HG02885 (cell line): ENCODE measurements around the gene GIT2.
"Not testable (repeated sequence)": the region's sequence is repeated elsewhere in the genome, so short reads cannot be mapped to it uniquely, and the experiment has no call there.

ENCODE experiments used
- ATAC-seq: cut with Tn5 transposase; IDR thresholded peaks from one replicate; pipeline ENCODE4 v1.9.1; 2021; ENCODE audit warnings: mild to moderate bottlenecking; ENCODE audit not compliant: unreplicated experiment, poor library complexity

Gene GIT2

GRCh38 chr12:109926016-109926415 lies 70.2 kb downstream of the GIT2 start:
- ATAC-seq = no peak

DNA sequence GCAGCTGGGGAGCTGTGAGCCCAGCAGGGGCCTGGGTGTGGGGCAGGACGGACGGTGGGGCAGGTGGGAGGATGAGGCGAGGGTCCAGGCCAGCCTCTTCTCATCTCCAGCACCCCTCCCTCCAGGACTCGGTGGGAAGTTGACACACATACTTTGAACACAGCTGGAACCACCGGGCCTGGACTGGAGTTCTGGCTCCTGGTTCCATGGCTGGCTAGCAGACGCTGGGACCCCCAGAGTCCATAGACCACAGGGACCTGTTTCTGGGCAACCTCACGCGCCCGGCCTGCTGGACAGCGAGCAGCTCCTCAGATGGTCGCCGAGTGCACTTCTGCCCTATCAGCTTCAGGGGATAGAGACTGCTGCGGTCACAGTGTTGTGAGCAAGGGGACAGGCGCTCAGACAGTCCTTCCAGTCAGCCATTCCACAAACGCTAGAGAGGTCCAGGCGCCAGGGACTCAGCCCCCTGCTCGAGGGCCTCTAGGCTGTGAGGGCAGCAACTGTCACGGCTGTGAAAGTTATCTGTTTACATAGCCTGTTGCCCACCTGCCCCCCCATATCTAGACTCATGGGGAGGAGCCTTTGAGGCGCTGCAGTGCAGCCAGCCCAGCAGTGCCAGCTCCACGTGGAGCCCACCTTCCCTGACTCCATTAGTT lies 70.9 kb downstream of the GIT2 start:
- no peak for ATAC-seq

DNA sequence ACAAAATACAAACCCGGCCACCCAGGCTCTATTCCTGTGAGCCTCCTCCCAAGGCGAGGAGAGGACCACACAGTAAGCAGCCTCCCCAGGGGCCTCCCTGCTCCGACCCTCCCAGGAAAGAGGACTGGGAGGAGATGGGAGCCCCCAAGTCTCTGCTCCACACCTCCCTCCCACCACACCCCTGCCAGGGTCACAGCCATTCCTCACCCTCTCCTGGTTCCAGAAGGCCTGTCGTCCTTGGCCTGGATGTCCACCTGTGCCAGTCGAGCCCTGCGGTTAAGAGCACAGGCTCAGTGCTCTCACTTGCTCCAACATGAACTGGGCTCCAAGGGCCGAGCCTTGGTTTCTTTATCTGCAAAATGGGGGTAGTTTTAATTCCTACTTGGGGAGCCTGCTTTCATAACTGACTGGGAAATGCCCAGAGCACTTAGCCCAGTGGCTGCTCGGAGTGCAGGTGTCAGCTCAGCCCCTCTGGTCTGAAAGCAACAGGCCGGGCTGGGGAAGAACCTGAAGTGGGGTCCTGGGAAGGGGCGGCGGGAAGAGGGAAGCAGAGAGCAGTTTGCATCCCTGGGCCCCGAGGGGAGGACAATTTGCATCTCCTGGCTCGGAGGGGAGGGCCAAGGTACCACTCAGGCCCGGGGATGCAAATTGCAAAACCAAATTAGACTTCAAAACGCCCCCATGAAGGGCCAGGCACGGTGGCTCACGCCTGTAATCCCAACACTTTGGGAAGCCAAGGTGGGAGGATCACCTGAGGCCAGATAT lies 72.5 kb downstream of the GIT2 start:
- ATAC-seq = no peak

- ATAC-seq = no peak
Measured at GRCh38 chr12:109923038-109923437, 73.1 kb downstream of the GIT2 start.

GRCh38 chr12:109921982-109922381 lies 74.2 kb downstream of the GIT2 start:
- no peak for ATAC-seq

GRCh38 chr12:109920261-109920780 lies 75.8 kb downstream of the GIT2 start:
- no peak for ATAC-seq

DNA sequence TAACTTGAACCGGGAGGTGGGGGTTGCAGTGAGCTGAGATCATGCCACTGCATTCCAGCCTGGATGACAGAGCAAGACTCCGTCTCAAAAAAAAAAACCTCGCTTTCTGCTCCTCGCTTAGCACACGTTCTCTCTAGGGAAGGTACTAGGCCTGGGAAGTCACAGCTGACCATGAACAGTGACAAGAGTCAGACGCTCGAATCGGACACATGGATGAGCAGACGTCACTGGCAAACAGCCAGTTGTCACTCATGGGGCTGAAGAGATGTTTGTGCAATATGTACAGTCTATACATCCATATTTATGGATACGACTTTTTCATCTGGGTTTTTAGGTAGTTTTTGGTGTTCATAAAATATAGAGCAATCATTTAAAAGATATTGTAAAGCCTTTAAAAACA lies 76.7 kb downstream of the GIT2 start:
- ATAC-seq = no peak

DNA sequence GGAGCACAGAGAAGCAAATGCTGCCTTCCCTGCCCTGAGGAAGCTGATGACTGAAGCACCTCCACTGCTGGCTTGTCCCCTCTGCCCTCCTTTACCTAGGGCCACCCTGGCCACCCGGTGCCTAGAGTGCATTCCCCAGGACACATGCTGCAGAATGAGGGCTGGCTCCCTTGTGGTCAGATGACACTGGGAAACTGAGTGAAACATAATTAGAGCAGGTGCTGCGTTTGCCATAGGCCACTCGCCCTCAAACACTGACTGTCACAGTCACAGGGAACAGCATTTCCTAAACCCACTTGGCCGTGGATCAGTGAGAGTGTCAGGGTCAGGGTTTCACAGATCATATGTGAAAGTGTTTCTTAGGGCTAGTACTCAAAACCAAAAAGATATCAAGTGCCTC lies 80.1 kb downstream of the GIT2 start:
- no peak for ATAC-seq

- ATAC-seq = no peak
Measured at GRCh38 chr12:109915171-109916040, 80.8 kb downstream of the GIT2 start.

DNA sequence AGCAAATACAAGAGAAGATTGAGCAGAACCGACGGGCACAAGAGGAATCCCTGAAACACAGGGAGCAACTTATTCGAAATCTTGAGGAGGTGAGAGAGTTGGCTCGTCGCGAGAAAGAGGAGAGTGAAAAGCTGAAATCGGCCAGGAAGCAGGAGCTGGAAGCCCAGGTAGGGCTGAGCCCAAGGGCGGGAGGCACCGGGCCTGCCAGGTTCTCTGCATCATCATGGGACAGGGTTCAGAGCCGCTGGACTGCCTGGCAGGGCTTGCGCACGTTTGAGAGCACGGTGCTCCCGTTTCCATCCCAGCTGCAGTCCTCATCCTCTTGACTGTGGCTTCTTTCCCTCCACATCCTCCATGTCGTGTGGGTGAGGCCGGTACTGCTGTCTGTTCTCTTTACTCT lies 81.7 kb downstream of the GIT2 start:
- ATAC-seq = no peak

- no peak for ATAC-seq
Measured at GRCh38 chr12:109912855-109913321, 83.3 kb downstream of the GIT2 start.

GRCh38 chr12:109910969-109911348 lies 85.2 kb downstream of the GIT2 start:
- ATAC-seq = no peak

- no peak for ATAC-seq
Measured at GRCh38 chr12:109910254-109910968, 85.8 kb downstream of the GIT2 start.

- no peak for ATAC-seq
Measured at GRCh38 chr12:109905301-109905700, 90.9 kb downstream of the GIT2 start.

GRCh38 chr12:109902891-109903418 lies 93.2 kb downstream of the GIT2 start:
- ATAC-seq = no peak

DNA sequence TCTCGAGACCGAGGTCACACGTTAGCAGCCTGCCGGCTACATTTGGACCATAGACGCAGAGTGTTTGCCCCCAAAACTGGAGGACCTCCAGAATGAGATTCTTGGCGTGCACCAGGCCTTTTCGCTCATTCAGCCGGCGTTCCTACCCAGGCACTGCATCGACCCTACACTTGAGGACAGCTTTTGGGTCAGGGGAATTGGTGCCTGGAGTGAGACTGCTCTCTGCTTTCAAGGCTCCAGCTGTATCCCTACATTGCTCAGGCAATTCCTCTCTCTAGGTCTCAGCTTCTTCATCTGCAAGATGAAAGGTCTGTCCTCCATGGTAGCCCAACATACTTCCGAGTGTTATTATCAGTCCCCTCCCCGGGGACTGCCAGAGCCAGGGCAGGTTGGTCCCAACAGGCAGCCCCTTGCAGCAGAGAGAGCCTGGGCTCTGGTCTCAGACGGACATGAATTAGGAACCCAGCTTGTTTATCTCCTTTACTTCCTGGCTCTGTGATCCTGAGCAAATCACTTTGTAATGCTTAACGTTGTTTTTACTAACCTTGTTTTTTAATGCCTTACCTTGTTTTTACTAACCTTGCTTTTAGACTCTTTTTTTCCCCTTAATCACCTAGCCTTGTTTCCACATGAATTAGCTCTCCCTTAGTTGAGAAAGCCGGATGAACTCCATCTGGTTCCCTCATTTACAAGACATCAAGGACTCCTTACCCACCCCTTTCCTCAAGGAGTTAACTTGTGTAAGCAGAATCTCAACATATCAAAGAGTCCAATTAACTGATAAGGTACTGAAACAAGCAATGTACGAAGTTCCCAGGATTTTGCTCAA lies 95.2 kb downstream of the GIT2 start:
- peak; percentile 22 for ATAC-seq

DNA sequence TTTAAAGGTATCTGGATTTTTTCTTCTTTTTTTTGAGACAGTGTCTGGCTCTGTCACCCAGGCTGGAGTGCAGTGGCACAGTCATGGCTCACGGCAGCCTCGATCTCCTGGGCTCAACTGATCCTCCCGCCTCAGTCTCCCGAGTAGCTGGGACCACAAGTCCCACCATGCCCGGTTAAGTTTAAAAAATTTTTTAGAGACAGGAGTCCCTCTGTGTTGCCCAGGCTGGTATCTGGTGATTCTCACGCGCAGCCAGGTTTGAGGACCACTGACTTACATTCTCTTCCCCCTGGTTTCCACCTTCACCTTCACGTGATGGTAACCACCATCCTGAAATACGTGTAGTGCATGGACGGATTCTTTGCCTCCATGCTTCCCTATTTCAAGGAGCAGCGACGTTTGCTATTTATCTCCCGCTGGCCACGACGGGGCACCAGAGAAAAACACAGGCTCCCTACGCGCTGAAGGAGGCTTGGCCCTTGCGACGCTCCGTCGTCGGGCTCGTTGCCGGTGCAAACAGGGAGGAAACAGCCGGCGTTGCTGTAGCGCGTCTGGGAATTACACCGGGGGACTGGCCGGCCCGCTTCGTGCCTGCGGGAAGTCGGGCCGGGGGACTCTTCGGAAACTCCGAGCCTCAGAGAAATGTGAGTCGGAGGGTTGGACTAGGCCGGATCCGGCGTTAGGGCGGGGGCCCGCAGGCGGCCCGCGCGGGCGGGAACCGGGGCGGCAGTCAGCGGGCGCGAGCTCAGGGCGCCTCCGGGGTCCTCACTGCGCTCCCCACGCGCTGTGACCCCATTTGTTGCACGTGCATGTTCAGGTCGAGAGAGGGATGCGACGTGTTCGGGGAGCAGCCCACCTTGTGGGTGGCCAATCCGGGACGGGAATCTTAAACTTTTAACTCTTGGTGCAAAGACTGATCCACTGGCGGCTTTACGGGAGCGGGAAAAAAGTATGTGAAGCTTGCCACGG lies 96.1 kb downstream of the GIT2 start, which contains the start of gene TCHP:
Gene TCHP, plus strand, starts transcription at position 492 of the 969 bp plus-strand sequence. CDS start 2,753 bp downstream, outside the sequence.
- peak; percentile 81 for ATAC-seq

- ATAC-seq = not testable (repeated sequence)
Measured at GRCh38 chr12:109899345-109899744, 96.8 kb downstream of the GIT2 start.
